HG03039 (cell line): ENCODE measurements around the gene PHACTR3.

Experiments used
- ATAC-seq: cut with Tn5 transposase; IDR thresholded peaks from one replicate; pipeline ENCODE4 v1.9.1; 2021; ENCODE audit warnings: mild to moderate bottlenecking, moderate library complexity; ENCODE audit not compliant: unreplicated experiment

The PHACTR3 gene

GRCh38 chr20:59823030-59823423, 218.7 kb downstream of the PHACTR3 start:
- no peak for ATAC-seq

- no peak for ATAC-seq
These were observed 219.3 kb downstream of the PHACTR3 start for GRCh38 chr20:59823491-59824259.

GRCh38 chr20:59824711-59825562, 220.6 kb downstream of the PHACTR3 start:
- no peak for ATAC-seq

DNA sequence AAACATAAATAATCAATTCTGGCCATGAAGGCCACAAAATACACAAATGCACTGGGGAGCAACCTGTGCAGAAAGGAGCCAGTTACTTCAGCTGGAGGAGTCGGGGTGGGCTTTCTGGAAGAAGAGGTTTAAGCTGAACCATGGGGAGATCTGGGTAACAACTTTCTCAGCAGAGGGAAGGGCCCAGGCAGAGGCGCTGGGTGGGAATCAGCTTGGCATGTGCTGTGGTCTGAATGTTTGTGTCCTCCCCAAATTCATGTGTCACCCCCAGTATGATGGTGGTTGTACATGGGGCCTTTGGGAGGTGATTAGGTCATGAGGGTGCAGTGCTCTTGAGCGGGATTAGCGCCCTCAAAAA, 221.2 kb downstream of the PHACTR3 start:
- ATAC-seq: no peak

DNA sequence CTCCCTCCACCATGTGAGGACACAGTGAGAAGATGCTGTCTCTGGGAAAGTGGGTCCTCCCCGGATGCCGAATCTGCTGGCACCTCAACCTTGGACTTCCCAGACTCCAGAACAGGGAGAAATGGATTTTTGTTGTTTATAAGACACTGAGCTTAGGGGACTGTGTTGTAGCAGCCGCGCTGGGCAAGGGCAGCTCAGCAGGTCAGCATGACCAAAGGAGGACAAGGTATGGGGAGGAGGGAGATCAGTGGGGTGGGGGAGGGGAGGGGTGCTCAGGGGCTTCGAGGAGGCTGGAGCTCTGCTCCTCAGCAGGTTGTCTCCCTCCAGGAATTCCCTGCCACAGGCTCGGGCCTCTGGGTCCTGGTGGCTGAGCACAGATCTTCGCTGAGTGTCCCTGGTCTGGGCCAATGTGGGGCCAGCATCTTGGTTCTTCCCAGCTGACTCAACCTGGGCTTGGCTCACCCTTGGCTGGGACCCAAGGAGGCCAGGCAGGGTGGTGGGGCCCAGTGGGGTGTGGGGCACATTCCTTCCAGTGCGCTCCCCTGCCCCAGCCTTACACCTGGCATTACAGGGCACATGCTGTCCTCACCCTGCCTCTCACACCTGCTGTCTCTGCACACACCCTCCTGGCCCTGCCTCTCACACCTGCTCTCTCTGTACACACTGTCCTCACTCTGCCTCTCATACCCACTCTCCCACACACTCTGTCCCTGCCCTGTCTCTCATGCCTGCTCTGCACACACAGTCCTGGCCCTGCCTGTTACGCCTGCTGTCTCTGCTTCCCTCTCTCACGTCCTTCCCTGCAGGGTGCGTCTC, 221.8 kb downstream of the PHACTR3 start:
- ATAC-seq: no peak

- no peak for ATAC-seq
These were observed 223.1 kb downstream of the PHACTR3 start for GRCh38 chr20:59827138-59828056.

- no peak for ATAC-seq
These were observed 224.0 kb downstream of the PHACTR3 start for GRCh38 chr20:59828125-59829053.

DNA sequence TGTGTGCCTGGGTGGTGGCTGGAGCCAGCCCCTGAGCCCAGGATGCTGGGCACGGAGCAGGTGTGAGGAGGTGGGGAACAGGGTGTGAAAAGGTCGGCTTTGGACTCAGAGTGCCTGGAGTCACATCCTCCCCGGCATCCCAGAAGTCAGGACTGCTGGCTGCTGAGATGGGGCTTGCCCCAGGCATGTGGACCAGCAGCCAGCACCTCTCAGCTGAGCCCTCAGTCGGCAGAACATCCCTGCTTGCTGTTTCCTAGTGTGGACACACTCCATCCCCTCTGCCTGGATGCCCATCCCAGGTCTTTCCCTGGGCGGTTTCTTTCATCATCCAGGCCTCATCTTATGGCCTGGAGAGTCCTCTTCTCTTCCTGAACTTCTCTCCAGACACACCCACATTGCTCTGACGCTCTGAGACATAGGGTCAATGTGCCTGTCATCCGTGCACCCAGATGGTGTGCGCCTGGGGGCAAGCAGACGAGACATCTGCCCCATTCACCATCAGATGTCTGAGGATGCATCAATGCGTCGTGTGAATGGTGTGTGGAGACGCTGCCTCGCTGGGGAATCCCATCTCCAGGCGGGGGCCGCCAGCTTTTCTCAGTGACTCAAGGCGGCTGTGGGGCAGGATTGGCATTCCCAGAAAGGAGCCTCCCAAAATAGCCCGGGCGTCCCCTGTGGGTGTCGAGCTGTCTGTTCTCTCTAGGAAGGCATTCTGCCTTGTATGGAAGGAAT, 224.9 kb downstream of the PHACTR3 start:
- ATAC-seq: no peak

GRCh38 chr20:59829786-59830664, 225.7 kb downstream of the PHACTR3 start:
- no peak for ATAC-seq

GRCh38 chr20:59830665-59831023, 226.3 kb downstream of the PHACTR3 start:
- no peak for ATAC-seq

DNA sequence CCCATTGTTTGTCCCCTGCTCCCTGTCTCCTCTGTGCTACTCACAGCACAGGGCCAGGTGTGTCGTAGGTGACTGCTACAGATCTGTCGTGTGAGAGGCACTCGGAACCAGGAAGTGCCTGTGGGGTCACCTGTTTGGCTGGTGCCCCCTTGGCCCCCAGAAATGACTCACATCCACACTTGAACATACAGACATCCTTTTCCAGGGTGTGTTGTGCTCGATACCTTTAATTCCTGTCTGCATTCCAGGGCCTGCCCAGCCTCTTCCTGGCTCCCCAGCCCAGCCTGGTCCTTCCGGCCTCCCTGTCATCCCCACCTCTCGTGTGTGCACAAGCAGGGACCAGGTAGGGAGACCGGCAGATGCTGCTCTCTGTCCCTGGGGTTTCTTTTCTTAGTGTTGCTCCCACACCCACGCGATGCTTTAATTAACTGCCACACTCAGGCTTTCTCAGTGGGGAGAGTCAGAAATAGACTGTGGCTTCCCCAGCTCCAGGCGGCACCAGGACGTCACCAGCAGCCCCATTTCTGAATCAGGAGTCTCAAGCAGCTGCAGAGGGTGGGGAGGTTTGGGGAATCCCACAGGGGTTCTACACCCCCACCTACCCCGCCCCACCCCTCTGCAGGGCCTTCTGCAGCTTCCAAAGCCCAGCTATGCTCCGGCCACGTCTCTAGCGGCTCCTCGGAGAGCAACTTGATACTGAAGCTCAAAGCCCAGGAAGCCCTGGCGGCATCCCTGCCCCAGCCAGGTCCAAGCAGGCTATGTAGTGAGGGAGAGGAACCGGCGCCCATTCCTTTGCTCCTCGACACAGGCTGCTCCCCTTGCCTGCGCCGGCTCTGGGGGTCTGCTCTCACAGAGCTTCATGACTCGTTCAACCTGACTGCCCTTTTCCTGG, 226.9 kb downstream of the PHACTR3 start:
- ATAC-seq: no peak

GRCh38 chr20:59831916-59832270, 227.6 kb downstream of the PHACTR3 start:
- no peak for ATAC-seq

DNA sequence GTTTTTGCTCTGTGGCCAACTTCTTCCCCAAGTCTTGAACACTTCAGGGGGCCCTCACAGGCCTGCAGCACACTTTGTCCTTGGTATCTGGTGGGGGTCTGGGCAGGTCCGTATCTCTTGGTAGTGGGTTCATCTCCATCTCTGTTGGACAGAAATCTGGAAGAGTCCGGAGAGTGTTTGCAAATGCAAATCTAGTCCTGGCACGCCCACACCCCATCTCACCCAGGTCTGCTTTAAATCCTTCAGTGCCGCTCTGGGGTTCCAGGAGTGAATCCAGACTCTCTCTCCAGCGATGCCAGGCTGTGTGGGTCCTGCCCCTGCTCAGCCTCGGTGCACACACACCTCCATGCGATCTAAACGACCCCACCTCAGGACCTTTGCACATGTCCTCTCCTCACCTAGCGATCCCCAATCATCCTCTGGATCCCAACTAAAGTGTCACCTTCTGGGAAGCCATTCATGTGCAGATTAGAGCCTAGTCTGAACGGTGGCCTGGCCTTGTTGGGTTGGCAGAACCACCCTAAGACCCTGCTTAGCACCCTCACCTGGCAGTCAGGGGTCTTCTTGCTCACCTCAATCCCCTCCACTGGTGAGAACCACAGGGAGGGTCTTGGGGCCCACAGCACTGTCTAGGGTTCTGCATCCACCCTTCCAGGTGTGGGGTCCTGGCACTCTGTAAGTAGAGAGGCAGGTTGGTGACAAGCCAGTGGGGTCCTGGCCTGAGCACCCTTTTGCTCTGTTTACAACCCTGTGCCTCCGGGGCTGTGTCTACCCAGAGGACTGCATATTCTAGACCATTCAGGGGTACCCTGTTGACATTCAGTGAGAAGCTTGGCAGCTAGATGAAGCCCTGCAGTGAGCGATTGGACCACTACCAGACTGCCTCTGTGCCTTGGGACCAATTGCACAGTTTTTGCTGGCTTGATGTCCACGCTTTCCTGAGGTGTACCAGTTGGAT, 228.3 kb downstream of the PHACTR3 start:
- no peak for ATAC-seq

DNA sequence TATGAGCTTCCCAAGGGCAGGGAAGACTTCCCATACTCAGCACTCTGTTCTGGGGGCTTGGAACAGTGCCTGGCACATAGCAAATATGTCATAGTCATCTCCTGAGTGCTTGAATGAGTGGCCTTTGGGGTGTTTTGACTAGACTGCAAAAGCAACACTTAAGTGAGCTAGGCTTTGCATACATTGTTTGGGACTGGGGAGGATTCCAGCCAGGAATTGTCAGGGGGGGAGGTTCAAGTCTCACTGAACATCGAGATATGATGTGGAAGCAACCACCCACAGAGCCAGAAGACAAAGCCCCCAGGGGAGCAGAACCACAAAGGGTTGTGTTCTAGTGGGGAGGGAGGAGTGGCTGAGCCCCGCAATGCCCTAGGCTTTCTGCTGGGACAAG, 230.7 kb downstream of the PHACTR3 start:
- ATAC-seq: no peak
